HepG2 (cell line): ENCODE data around the gene FAM83F. TPM values are rescaled to one million over a fixed set of nuclear protein-coding genes. Genes with fewer than 3 reads are reported as not detected.

Source experiments
- ATAC-seq: fragments of 200-7000 bp; cut with Tn5 transposase; 3 replicates; pipeline ENCODE4 v1.9.1; 2020; ENCODE audit warnings: mild to moderate bottlenecking, moderate library complexity
- BruUV-seq: library from RNA; stranded (reverse); fragments of 400-500 nt; replicated peaks from 2 replicates; lab custom pipeline; 2021; lab: Mats Ljungman, UMichigan
- CTCF ChIA-PET: fragments of 300-600 bp; formaldehyde crosslinking; extraction: SDS; loops from one replicate; lab custom pipeline; 2021; ENCODE audit warnings: low total read pairs, inconsistent platforms, low intra/inter-chr PET ratio; lab: Yijun Ruan, JAX
- POLR2A ChIA-PET: fragments of 350-600 bp; sonication (Branson Sonifier 250); formaldehyde crosslinking; loops from one replicate; lab custom pipeline; 2020; ENCODE audit warnings: antibody characterized with exemption, inconsistent platforms; lab: Yijun Ruan, JAX
- DNase-seq: peaks from one replicate; pipeline ENCODE4 v3.0.0-alpha.2; 2015; ENCODE audit warnings: low spot score
- FAIRE-seq: peaks from 3 replicates; lab custom pipeline; 2011; peaks lifted over from hg19 to GRCh38; lab: Jason Lieb, UNC
- H2AFZ ChIP-seq: one replicate; pipeline ENCODE4 v1.6.1; 2011; ENCODE audit warnings: low read length, inconsistent platforms
- H3K27ac ChIP-seq: fragments of 300-600 bp; 3 replicates; pipeline ENCODE4 v1.8.0; 2011; ENCODE audit warnings: mixed run types, mild to moderate bottlenecking, mixed read lengths, low read length, inconsistent platforms; ENCODE audit not compliant: insufficient read depth; ENCODE audit errors: extremely low read length
- H3K27me3 ChIP-seq, 2 experiments: fragments of 200-600 bp in 1 of 2; 2 replicates in 1 of 2; 3 replicates in 1 of 2; pipeline versions ENCODE4 v1.6.0 to v1.8.0; 2011; ENCODE audit warnings: low read length in 2 of 2, mild to moderate bottlenecking in 2 of 2, moderate library complexity in 2 of 2, inconsistent platforms in 1 of 2; ENCODE audit not compliant: insufficient read depth in 2 of 2, control insufficient read depth in 1 of 2
- H3K36me3 ChIP-seq, 2 experiments: fragments of 200-600 bp in 1 of 2; replicated peaks in 1 of 2; 2 replicates in 1 of 2; 3 replicates in 1 of 2; pipeline versions ENCODE4 v1.5.1 to v1.8.0; 2011; ENCODE audit warnings: low read length in 2 of 2, inconsistent platforms in 1 of 2; ENCODE audit not compliant: insufficient read depth in 2 of 2, control insufficient read depth in 1 of 2
- H3K4me1 ChIP-seq: 2 replicates; pipeline ENCODE4 v1.5.1; 2012; ENCODE audit warnings: low read length, inconsistent platforms; ENCODE audit not compliant: insufficient read depth
- H3K4me2 ChIP-seq: 2 replicates; pipeline ENCODE4 v1.6.0; 2011; ENCODE audit warnings: low read depth, low read length, inconsistent platforms
- H3K4me3 ChIP-seq, 3 experiments: fragments of 200-600 bp in 1 of 3; sonication (generic), shearing (Covaris generic) in 1 of 3; replicated peaks in 1 of 3; 2 replicates each; pipeline ENCODE4 v1.5.1; 2011 to 2016; ENCODE audit warnings: low read length in 3 of 3, inconsistent platforms in 2 of 3, low read depth in 2 of 3, mild to moderate bottlenecking in 2 of 3, control low read depth in 1 of 3, mixed read lengths in 1 of 3; ENCODE audit not compliant: insufficient read depth in 1 of 3
- H3K79me2 ChIP-seq: one replicate; pipeline ENCODE4 v1.6.1; 2011; ENCODE audit warnings: low read length, inconsistent platforms; ENCODE audit not compliant: insufficient read depth
- H3K9ac ChIP-seq: 2 replicates; pipeline ENCODE4 v1.6.0; 2011; ENCODE audit warnings: mild to moderate bottlenecking, low read depth, low read length, inconsistent platforms; ENCODE audit not compliant: insufficient read depth
- H3K9me3 ChIP-seq: 2 replicates; pipeline ENCODE4 v1.5.1; 2012; ENCODE audit warnings: mild to moderate bottlenecking, low read length
- H4K20me1 ChIP-seq: 2 replicates; pipeline ENCODE4 v1.6.0; 2011; ENCODE audit warnings: inconsistent platforms, mild to moderate bottlenecking, low read length, moderate library complexity; ENCODE audit not compliant: insufficient read depth
- POLR2AphosphoS2 ChIP-seq: IDR thresholded peaks from 2 replicates; pipeline ENCODE4 v1.6.1; 2011; ENCODE audit warnings: low read depth, low read length, improper control_type of control experiment
- RFXAP ChIP-seq: sonication (generic); formaldehyde crosslinking; IDR thresholded peaks from 2 replicates; pipeline ENCODE4 v1.4.0; 2020; ENCODE audit warnings: missing genetic modification reagents, borderline replicate concordance
- YEATS2 ChIP-seq: sonication (generic); formaldehyde crosslinking; IDR thresholded peaks from 2 replicates; pipeline ENCODE4 v1.4.0; 2020; ENCODE audit warnings: missing genetic modification reagents, borderline replicate concordance
- ZBTB40 ChIP-seq, 2 experiments: fragments of 450-650 bp in 1 of 2; sonication (generic) in 1 of 2; formaldehyde crosslinking in 1 of 2; IDR thresholded peaks; 2 replicates each; pipeline versions ENCODE4 v1.6.1 to v1.8.0; 2016 to 2022; ENCODE audit warnings: antibody characterized with exemption in 1 of 2, mild to moderate bottlenecking in 1 of 2, missing genetic modification reagents in 1 of 2
- ZNF558 ChIP-seq: sonication (generic); formaldehyde crosslinking; IDR thresholded peaks from 2 replicates; pipeline ENCODE4 v1.9.0; 2022; ENCODE audit warnings: mild to moderate bottlenecking, missing genetic modification reagents, borderline replicate concordance
- ZNF597 ChIP-seq: sonication (generic); formaldehyde crosslinking; IDR thresholded peaks from 2 replicates; pipeline ENCODE4 v1.5.0; 2020; ENCODE audit warnings: missing genetic modification reagents
- WGBS: methylation state at CpG from one replicate; pipeline ENCODE4 v1.1.6; 2017; ENCODE audit warnings: low lambda C conversion rate; 5-methylcytosine and 5-hydroxymethylcytosine counted together
- in situ Hi-C: cut with HindIII; loops from 2 replicates; pipeline ENCODE4 v1.10.0; 2017; ENCODE audit warnings: low pct_unique_long_range_greater_than_20kb; ENCODE audit not compliant: extremely low pct_ligation_motif_present
- intact Hi-C: fragments of 100-400 bp; cut with micrococcal nuclease; formaldehyde crosslinking; loops from one replicate; pipeline ENCODE4 v1.10.0; 2022; ENCODE audit not compliant: unreplicated experiment
- polyA plus RNA-seq, 8 experiments: library from polyadenylated mRNA; depleted of rRNA in 3 of 8; stranded (reverse) in 7 of 8; unstranded in 1 of 8; fragments of >200 nt; fragmentation: Illumina TruSeq in 4 of 8; extraction: Trizol in 4 of 8; gene quantifications; 2 replicates each; pipeline versions ENCODE4 v1.2.1 to v1.2.3, GENCODE V29; 2011 to 2016; ENCODE audit warnings: low read depth in 4 of 8, missing spikeins in 1 of 8, mixed read lengths in 1 of 8; ENCODE audit not compliant: insufficient read depth in 1 of 8
- total RNA-seq, 5 experiments: library from RNA; depleted of rRNA; stranded (reverse); fragments of >200 nt; fragmentation: Illumina TruSeq; extraction: Trizol; gene quantifications; 2 replicates each; pipeline ENCODE4 v1.2.3, GENCODE V29; 2016; ENCODE audit warnings: low read depth in 1 of 5
- TF ChIP-seq, protein P1 (sequence below): sonication (generic); formaldehyde crosslinking; IDR thresholded peaks from 2 replicates; pipeline ENCODE4 v1.4.0; 2020; ENCODE audit warnings: mild to moderate bottlenecking, missing genetic modification reagents
- TF ChIP-seq, protein P2 (sequence below): IDR thresholded peaks from 2 replicates; pipeline ENCODE4 v1.6.1; 2012; ENCODE audit warnings: low read depth, low read length, improper control_type of control experiment

FAM83F gene
- total and polyA plus RNA-seq, 2 of the 13 experiments (the other 11 are each of a cell fraction or from before 2014, with no cell fraction given) = not detected

GRCh38 chr22:40065981-40066380 lies 71.2 kb downstream of the FAM83F start:
- no peak overlapping the region for H3K27ac ChIP-seq
- no peak overlapping the region for H2AFZ ChIP-seq
- no peak overlapping the region for H3K4me2 ChIP-seq
- H4K20me1 ChIP-seq = peaks cover 17% of the 10 kb centered on the region; the same call in 1 of the 2 replicates
- no peaks in the 10 kb centered on the region; a peak in 1 of 5 replicates for H3K27me3 ChIP-seq
- no peaks in the 10 kb centered on the region for H3K9me3 ChIP-seq
- ATAC-seq (no peak), DNase-seq (no peak), FAIRE-seq (no peak)
- H3K36me3 ChIP-seq = no peaks in the 10 kb centered on the region
- no TSS peak for BruUV-seq
- H3K79me2 ChIP-seq = no peaks in the 10 kb centered on the region
- in situ Hi-C loops = no loop called here
- H3K4me1 ChIP-seq = peaks cover 11% of the 10 kb centered on the region
- H3K4me3 ChIP-seq = no peak overlapping the region
- intact Hi-C loops = no loop called here
- H3K9ac ChIP-seq = no peak overlapping the region
- ChIA-PET POLR2A (interaction anchor here (1.1 kb wide), 1 partner anchor 546 kb away, joined by 3 read pairs; the partner anchor contains the start of gene ATF4), CTCF (no interaction called here)
- 94% methylated on average over 3 of the region's 3 CpGs for WGBS
- TF ChIP-seq RFXAP (CRISPR knock-in tag) (no peak), ZBTB40 (IDR thresholded peaks at IDR 0.05) (no peak), ZBTB40 (CRISPR knock-in tag; IDR thresholded peaks at IDR 0.05) (no peak), ZNF597 (CRISPR knock-in tag) (no peak), POLR2AphosphoS2 (no peak), YEATS2 (CRISPR knock-in tag) (no peak), ZNF558 (CRISPR knock-in tag) (no peak)
- TF ChIP-seq, protein P1, sequence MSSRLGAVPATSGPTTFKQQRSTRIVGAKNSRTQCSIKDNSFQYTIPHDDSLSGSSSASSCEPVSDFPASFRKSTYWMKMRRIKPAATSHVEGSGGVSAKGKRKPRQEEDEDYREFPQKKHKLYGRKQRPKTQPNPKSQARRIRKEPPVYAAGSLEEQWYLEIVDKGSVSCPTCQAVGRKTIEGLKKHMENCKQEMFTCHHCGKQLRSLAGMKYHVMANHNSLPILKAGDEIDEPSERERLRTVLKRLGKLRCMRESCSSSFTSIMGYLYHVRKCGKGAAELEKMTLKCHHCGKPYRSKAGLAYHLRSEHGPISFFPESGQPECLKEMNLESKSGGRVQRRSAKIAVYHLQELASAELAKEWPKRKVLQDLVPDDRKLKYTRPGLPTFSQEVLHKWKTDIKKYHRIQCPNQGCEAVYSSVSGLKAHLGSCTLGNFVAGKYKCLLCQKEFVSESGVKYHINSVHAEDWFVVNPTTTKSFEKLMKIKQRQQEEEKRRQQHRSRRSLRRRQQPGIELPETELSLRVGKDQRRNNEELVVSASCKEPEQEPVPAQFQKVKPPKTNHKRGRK (CRISPR knock-in tag) = no peak
- TF ChIP-seq, protein P2, sequence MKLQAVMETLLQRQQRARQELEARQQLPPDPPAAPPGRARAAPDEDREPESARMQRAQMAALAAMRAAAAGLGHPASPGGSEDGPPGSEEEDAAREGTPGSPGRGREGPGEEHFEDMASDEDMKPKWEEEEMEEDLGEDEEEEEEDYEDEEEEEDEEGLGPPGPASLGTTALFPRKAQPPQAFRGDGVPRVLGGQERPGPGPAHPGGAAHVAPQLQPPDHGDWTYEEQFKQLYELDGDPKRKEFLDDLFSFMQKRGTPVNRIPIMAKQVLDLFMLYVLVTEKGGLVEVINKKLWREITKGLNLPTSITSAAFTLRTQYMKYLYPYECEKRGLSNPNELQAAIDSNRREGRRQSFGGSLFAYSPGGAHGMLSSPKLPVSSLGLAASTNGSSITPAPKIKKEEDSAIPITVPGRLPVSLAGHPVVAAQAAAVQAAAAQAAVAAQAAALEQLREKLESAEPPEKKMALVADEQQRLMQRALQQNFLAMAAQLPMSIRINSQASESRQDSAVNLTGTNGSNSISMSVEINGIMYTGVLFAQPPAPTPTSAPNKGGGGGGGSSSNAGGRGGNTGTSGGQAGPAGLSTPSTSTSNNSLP = no peak
